Hepatocyte (in vitro differentiated cells): ENCODE data around the gene SLC38A2.

Source experiments
- CTCF ChIP-seq: fragments of 200-600 bp; sonication (generic); IDR thresholded peaks from 2 replicates; pipeline ENCODE4 v1.5.1; 2016; ENCODE audit warnings: antibody characterized with exemption, mild to moderate bottlenecking; ENCODE audit not compliant: poor library complexity
- EZH2 ChIP-seq: fragments of 200-600 bp; sonication (generic); IDR thresholded peaks from 2 replicates; pipeline ENCODE4 v1.6.1; 2016; ENCODE audit warnings: antibody characterized with exemption, mild to moderate bottlenecking, borderline replicate concordance
- EZH2phosphoT487 ChIP-seq: fragments of 200-600 bp; sonication (generic); IDR thresholded peaks from one replicate; pipeline ENCODE4 v1.6.1; 2018; ENCODE audit warnings: antibody characterized with exemption, mild to moderate bottlenecking, low read depth, moderate library complexity; ENCODE audit not compliant: unreplicated experiment, severe bottlenecking

- TF ChIP-seq CTCF (no peak), EZH2phosphoT487 (no peak), EZH2 (no peak)
Observed at GRCh38 chr12:46413368-46413767, 40.8 kb upstream of the SLC38A2 start.
